Suprapubic skin (tissue), 4 donors: Measurements from ENCODE around the gene OR52E5. TPM values are rescaled to one million over a fixed set of nuclear protein-coding genes. Genes with fewer than 3 reads are reported as not detected.

Experiments used
- DNase-seq, 2 donors: peaks; one replicate each; pipeline ENCODE4 v3.0.0-alpha.2; 2019; ENCODE audit warnings: low spot score in 2 of 2
- H3K27ac ChIP-seq: fragments of 200-600 bp; sonication (generic); one replicate; pipeline ENCODE4 v1.5.1; 2019
- H3K27me3 ChIP-seq: fragments of 200-600 bp; sonication (generic); one replicate; pipeline ENCODE4 v1.5.1; 2019
- H3K36me3 ChIP-seq: fragments of 200-600 bp; sonication (generic); one replicate; pipeline ENCODE4 v1.5.1; 2019
- H3K4me1 ChIP-seq: fragments of 200-600 bp; sonication (generic); one replicate; pipeline ENCODE4 v1.5.1; 2019
- H3K4me3 ChIP-seq: fragments of 200-600 bp; sonication (generic); one replicate; pipeline ENCODE4 v1.5.1; 2019; ENCODE audit warnings: mild to moderate bottlenecking
- H3K9me3 ChIP-seq: fragments of 200-600 bp; sonication (generic); one replicate; pipeline ENCODE4 v1.5.1; 2019
- CTCF ChIP-seq, 2 donors: fragments of 200-600 bp in 1 of 2; fragments of 450-650 bp in 1 of 2; sonication (generic) in 1 of 2; IDR thresholded peaks; one replicate each; pipeline ENCODE4 v1.5.1; 2016 to 2019; ENCODE audit warnings: antibody characterized with exemption in 2 of 2, mild to moderate bottlenecking in 1 of 2, moderate library complexity in 1 of 2
- EP300 ChIP-seq: sonication (generic); formaldehyde crosslinking; IDR thresholded peaks from one replicate; pipeline ENCODE4 v1.6.1; 2017; ENCODE audit warnings: antibody characterized with exemption
- POLR2A ChIP-seq, 2 donors: fragments of 450-650 bp; IDR thresholded peaks; one replicate each; pipeline ENCODE4 v1.6.1; 2017; ENCODE audit warnings: antibody characterized with exemption in 2 of 2, mild to moderate bottlenecking in 2 of 2, moderate library complexity in 2 of 2
- POLR2AphosphoS5 ChIP-seq, 3 donors: sonication (generic); formaldehyde crosslinking; IDR thresholded peaks; one replicate each; pipeline ENCODE4 v1.6.1; 2017; ENCODE audit warnings: antibody characterized with exemption in 3 of 3
- WGBS: methylation state at CpG from one replicate; pipeline ENCODE4 v1.1.5; 2018; 5-methylcytosine and 5-hydroxymethylcytosine counted together
- total RNA-seq, 4 donors: library from RNA; depleted of rRNA; stranded (reverse); fragments of >200 nt; gene quantifications; one replicate each; pipeline ENCODE4 v1.1.0, GENCODE V29; 2016

Gene OR52E5
- total RNA-seq, 4 donors from 2014 or later = not detected

GRCh38 chr11:5923794-5924193 lies 30.8 kb downstream of the OR52E5 start:
- H3K4me1 ChIP-seq = no peaks in the 10 kb centered on the region
- TF ChIP-seq POLR2AphosphoS5 (IDR thresholded peaks at IDR 0.05) = no peak
- no peak for TF ChIP-seq CTCF (IDR thresholded peaks at IDR 0.05)
- no peak for TF ChIP-seq EP300
- no peak for TF ChIP-seq POLR2A (IDR thresholded peaks at IDR 0.05)
- no peak overlapping the region for H3K27ac ChIP-seq
- H3K4me3 ChIP-seq = no peak overlapping the region
- peaks cover 11% of the 10 kb centered on the region for H3K9me3 ChIP-seq
- DNase-seq = no peak
- H3K27me3 ChIP-seq = no peaks in the 10 kb centered on the region
- H3K36me3 ChIP-seq = no peaks in the 10 kb centered on the region

- Histone ChIP-seq H3K27me3 (no peaks in the 10 kb centered on the region), H3K36me3 (no peaks in the 10 kb centered on the region), H3K9me3 (peaks cover 8% of the 10 kb centered on the region), H3K27ac (no peak overlapping the region), H3K4me1 (no peaks in the 10 kb centered on the region), H3K4me3 (no peak overlapping the region)
- TF ChIP-seq EP300 (no peak), POLR2A (IDR thresholded peaks at IDR 0.05) (no peak), CTCF (IDR thresholded peaks at IDR 0.05) (no peak), POLR2AphosphoS5 (IDR thresholded peaks at IDR 0.05) (no peak)
- 95% methylated on average over 17 of the region's 17 CpGs for WGBS
- DNase-seq = no peak
Observed at GRCh38 chr11:5928271-5928670, 35.3 kb downstream of the OR52E5 start.

- Histone ChIP-seq H3K36me3 (no peaks in the 10 kb centered on the region), H3K4me3 (no peak overlapping the region), H3K27me3 (no peaks in the 10 kb centered on the region), H3K9me3 (peaks cover 8% of the 10 kb centered on the region), H3K27ac (no peak overlapping the region), H3K4me1 (no peaks in the 10 kb centered on the region)
- 91% methylated on average over 15 of the region's 15 CpGs for WGBS
- DNase-seq = no peak
- TF ChIP-seq EP300 (no peak), POLR2A (IDR thresholded peaks at IDR 0.05) (no peak), CTCF (IDR thresholded peaks at IDR 0.05) (no peak), POLR2AphosphoS5 (IDR thresholded peaks at IDR 0.05) (no peak)
Observed at GRCh38 chr11:5928811-5929210, 35.8 kb downstream of the OR52E5 start.

GRCh38 chr11:5929571-5930368 lies 36.8 kb downstream of the OR52E5 start:
- no peaks in the 10 kb centered on the region for H3K4me1 ChIP-seq
- DNase-seq = no peak
- no peaks in the 10 kb centered on the region for H3K36me3 ChIP-seq
- TF ChIP-seq POLR2A (IDR thresholded peaks at IDR 0.05) (no peak), POLR2AphosphoS5 (IDR thresholded peaks at IDR 0.05) (no peak), CTCF (IDR thresholded peaks at IDR 0.05) (no peak), EP300 (no peak)
- 90% methylated on average over 31 of the region's 31 CpGs for WGBS
- no peaks in the 10 kb centered on the region for H3K27me3 ChIP-seq
- peaks cover 8% of the 10 kb centered on the region for H3K9me3 ChIP-seq
- H3K4me3 ChIP-seq = no peak overlapping the region
- no peak overlapping the region for H3K27ac ChIP-seq

GRCh38 chr11:5930614-5931013 lies 37.6 kb downstream of the OR52E5 start:
- DNase-seq = no peak
- Histone ChIP-seq H3K27me3 (no peaks in the 10 kb centered on the region), H3K27ac (no peak overlapping the region), H3K36me3 (no peaks in the 10 kb centered on the region), H3K4me3 (no peak overlapping the region), H3K4me1 (no peaks in the 10 kb centered on the region), H3K9me3 (peaks cover 8% of the 10 kb centered on the region)
- whole genome bisulfite sequencing = 82% methylated on average over 10 of the region's 19 CpGs
- TF ChIP-seq CTCF (IDR thresholded peaks at IDR 0.05) = no peak
